GM18867 (cell line): ENCODE results near the gene TMC6.
A peak's percentile ranks its signal among the peaks of the same experiment; 100 is the strongest.
"Not testable (repeated sequence)": the region's sequence is repeated elsewhere in the genome, so short reads cannot be mapped to it uniquely, and the experiment has no call there.

Experiments
- ATAC-seq: cut with Tn5 transposase; IDR thresholded peaks from one replicate; pipeline ENCODE4 v1.9.1; 2021; ENCODE audit warnings: mild to moderate bottlenecking, moderate library complexity; ENCODE audit not compliant: unreplicated experiment

The TMC6 gene

DNA sequence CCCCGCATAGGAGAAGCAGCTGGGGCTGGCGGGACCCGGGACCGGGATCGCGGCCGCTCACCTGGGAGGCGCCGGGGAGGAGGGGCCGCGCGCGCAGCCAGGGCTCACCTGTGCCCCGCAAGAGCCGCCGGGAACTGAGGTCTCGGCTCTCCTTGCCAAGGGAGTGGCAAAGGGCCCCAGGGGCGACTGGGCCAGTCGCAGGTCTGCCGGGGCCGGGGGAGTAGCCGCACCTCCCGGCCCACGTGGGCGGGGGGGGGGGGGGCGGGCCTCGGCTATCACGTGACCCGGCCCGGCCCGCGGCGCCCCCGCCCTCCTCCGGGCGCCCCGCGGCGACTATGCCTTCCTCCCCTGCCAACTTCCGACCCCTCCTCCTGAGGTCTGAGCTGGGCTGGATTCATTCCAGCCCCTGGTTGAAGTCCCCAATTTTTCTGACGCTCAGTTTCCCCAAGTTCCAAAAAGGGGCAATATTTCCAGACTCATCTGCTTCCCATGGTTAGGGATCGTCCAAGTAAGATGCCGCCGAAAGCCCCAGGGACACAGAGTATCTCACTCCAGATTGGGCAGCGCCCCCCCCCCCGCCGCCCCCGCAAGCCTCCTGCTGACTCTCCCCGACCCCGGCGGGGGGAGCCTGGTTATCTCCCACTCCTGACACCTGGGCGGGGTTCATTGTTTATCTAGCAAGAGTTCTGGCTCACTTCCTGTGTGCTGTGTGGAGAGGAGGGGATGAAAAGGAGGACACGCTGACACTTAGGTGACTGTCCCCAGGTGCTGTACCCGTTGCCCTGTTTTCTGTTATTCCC lies at the start of gene TMC6:
TSS of gene TMC6 (minus strand) at position 205 of the 800 bp plus-strand sequence. CDS start 1,923 bp downstream, outside the sequence.
- no peak for ATAC-seq

- peak; percentile 39 for ATAC-seq
Measured at GRCh38 chr17:78176548-78177025, 48.0 kb upstream of the TMC6 start.

DNA sequence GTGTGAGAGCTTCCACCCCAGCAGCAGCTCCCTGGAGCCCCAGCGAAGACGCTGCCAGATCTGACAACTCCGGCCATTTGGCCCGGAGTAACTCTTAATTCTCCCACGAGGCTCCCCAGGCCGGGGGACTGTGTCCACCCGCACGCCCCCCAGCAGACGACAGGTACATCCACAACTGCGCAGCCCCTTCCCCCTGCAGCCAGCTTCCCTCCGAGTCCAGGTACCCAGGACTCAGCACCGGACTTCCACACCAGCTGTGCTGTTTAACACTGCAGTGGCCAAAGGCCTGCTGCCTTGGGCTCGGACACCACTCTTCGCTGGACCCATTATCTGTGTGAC lies 47.1 kb upstream of the TMC6 start:
- ATAC-seq = no peak

- ATAC-seq = no peak
Measured at GRCh38 chr17:78174870-78175642, 46.5 kb upstream of the TMC6 start.

DNA sequence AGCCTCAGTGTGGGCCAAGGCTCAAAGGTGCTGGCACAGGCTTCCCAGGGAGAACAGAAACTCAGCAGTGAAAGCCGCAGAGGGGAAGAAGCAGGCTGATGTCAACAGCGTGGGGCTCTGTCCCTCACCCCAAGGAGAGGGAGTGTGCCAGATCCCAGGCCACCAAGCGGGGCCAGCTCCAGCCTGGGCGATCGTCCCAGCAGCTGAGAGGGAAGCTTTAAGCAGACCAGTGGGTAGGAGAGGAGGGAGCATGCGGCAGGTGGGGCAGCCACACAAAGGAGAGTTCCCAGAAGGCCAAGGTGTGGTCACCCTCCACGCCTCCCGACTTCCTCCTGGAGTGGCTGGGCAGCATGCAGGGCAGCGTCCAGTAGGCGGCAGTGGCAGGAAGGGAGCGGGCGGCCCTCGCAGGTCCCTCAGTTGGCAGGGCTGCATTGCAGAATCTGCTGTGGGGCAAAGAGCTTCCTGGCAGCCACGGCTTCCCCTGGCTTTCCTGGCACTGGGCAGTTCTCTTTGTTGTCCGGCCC lies 45.9 kb upstream of the TMC6 start:
- ATAC-seq = no peak

DNA sequence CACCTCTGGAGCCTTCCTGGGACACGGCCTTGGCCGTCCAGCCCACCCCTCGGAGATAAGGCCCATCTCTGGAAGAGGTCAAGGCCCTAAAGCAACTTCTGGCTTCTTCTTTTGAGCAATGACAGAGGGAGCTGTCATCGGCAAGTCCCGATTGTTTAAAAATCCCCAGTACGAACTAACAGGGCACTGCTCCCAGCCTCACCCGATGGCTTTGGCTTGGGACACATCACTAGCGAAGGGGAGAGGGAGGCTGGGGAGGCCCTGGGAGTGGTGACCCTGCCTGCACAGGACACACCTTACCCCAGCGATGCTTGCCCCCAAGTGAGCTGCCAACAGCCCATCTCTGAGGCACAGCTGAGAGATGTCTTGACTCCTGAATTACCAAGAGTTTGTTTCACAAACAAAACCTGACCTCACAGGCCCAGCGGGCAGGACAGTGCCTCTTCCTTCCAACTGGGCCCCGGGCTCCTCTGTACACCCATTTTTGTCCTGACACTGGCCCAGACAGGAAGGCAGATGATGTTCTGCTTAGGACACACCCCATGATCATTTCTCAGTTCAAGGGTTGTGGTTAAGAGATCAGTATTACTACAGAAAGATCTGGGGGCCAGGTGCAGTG lies 44.7 kb upstream of the TMC6 start:
- ATAC-seq = peak; percentile 36

DNA sequence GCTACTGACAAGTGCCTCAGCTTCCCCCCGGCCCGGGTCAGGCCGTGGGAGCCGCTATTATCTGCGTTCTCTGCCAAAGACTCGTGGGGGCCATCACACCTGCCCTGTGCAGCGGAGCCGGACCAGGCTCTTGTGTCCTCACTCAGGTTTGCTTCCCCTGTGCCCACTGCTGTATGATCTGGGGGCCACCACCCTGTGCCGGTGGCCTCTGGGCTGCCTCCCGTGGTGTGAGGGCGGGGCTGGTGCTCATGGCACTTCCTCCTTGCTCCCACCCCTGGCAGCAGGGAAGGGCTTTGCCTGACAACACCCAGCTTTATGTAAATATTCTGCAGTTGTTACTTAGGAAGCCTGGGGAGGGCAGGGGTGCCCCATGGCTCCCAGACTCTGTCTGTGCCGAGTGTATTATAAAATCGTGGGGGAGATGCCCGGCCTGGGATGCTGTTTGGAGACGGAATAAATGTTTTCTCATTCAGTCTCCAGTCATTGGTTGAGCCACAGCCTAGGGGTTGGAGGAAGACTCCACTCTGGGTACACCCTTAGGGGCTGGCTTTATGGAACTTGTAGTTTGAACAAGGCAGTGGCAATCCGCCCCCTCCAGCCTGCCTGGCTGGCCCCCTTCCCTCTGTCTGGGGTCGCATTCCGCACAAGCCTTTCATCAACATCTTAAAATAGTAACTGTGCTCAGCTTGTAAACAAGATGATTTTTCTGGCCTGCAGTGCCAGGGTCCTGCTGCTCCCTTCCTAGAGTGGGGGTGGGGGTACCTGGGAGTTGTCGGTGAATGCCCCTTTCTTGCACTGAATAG lies 43.9 kb upstream of the TMC6 start:
- ATAC-seq = no peak

DNA sequence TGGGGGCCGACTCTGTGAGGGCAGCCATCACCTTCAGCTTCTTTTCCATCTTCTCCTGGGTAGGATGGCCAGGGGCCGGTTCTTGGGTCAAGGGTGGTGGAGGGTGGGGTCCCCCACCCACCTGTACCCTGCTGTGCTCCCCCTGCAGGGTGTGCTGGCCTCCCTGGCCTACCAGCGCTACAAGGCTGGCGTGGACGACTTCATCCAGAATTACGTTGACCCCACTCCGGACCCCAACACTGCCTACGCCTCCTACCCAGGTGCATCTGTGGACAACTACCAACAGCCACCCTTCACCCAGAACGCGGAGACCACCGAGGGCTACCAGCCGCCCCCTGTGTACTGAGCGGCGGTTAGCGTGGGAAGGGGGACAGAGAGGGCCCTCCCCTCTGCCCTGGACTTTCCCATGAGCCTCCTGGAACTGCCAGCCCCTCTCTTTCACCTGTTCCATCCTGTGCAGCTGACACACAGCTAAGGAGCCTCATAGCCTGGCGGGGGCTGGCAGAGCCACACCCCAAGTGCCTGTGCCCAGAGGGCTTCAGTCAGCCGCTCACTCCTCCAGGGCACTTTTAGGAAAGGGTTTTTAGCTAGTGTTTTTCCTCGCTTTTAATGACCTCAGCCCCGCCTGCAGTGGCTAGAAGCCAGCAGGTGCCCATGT lies 43.2 kb upstream of the TMC6 start:
- ATAC-seq = not testable (repeated sequence)

DNA sequence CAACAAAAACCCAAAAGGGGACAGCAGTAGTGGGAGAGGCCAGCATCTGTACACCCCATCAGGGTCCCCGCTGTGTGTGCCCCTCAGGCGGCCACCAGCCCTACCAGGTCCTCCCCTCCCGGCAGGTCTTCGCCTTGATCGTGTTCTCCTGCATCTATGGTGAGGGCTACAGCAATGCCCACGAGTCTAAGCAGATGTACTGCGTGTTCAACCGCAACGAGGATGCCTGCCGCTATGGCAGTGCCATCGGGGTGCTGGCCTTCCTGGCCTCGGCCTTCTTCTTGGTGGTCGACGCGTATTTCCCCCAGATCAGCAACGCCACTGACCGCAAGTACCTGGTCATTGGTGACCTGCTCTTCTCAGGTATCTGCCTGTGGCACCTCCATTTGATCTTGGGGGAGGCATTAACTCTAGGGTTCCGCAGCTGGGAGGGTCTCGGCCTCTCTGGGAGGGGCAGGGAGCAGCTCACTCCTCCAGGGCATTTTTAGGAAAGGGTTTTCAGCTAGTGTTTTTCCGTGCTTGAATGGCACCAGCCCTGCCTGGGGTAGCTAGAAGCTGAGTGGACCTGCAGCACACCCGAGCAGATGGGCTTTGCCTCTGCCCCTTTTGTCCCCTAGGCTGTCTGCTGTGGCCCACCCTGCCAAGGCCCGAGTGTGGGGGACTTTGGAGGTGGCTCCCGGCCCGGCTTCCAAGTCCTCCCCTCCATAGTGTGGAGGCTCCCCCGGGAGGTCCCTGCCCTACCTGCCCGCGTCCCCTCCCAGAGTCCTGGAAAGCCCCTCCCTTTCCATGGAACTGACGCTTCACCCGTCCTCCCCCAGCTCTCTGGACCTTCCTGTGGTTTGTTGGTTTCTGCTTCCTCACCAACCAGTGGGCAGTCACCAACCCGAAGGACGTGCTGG lies 42.4 kb upstream of the TMC6 start:
- ATAC-seq = no peak

DNA sequence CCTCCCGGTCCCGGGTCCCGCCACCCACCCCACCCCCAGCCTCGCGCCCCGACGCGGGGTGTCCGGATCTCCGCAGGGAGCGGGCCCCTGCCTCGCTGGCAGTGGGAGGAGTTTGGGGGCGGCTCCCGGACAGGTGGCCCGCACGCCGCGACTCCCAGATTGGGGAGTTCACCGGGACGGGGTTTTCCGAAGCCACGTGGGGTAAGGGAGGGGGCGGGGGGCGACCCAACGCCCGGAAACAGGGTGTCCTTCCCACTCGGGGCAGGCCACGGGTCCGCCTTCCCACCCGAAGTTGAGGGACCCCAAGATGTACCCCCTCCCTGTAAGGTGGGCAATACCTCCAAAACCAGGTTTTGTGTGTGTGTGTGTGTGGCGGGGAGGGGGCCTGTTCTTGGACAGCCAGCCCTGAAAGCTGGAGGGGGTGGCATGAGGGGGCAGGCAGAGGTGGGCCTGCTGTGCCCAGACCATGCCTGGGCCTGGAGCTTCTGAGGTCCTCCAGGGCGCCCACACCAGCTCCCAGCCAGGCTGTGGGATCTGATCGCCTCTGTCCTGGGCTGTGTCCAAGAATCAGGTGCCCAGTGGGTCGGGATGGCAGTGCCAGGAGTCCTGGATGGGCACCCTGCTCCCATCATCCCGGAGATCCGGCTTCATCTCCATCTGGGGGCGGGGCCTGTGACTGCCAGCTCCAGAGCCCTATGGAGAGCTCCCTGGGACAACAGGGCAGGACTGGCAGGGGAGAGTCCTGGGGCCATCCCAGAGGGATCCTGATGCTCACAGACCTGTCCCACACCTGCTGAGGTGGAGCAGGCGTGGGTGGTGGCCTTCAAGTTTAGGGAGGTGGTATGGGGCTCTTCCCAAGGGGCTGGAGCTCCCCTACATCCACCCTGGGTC lies 40.6 kb upstream of the TMC6 start:
- peak; percentile 11 for ATAC-seq

- ATAC-seq = peak; percentile 55
Measured at GRCh38 chr17:78168242-78168902, 39.8 kb upstream of the TMC6 start, which contains the start of gene SYNGR2. SYNGR2 (plus strand) TSS chr17:78168581; CDS start chr17:78168617, 36 bp downstream.

GRCh38 chr17:78166416-78166815 lies 37.9 kb upstream of the TMC6 start:
- no peak for ATAC-seq

DNA sequence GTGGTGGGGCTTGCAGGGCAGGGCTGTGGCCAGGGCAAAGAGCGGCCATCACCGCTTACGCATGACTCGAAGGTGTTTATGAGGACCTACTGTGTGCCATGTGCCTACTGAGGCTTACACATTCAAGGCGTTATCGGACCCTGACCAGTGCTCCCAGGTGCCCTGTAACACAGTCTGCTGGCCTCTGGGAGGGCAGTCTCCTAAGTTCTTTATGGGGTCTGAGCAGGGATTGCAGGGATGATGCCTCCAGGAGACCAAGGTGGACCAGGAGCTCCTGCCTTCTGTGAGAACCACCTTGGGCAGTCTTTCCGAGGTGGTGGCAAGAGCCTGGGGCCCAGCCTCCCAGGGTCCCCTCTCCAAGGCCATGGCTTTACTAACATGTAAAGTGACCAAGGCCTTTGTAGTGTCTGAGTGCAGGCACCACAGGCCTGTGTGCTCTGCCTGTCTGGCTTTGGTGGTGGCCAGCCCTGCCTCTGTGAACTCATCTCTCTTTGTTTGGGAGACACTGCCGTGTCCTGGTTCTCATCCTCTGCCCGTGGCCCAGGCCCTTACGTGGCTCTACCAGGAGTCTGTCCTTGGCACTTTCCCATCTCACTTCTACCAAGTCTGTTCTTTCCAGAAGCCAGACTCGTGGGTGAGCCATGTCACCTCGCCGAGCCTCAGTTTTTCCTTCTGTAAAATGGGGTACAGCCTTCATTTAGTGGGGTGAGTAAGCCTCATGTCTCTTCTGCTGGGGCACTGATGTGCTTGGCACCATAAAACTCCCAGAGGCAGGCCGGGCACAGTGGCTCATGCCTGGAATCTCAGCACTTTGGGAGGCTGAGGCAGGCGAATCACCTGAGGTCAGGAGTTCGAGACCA lies 36.4 kb upstream of the TMC6 start:
- ATAC-seq = no peak

DNA sequence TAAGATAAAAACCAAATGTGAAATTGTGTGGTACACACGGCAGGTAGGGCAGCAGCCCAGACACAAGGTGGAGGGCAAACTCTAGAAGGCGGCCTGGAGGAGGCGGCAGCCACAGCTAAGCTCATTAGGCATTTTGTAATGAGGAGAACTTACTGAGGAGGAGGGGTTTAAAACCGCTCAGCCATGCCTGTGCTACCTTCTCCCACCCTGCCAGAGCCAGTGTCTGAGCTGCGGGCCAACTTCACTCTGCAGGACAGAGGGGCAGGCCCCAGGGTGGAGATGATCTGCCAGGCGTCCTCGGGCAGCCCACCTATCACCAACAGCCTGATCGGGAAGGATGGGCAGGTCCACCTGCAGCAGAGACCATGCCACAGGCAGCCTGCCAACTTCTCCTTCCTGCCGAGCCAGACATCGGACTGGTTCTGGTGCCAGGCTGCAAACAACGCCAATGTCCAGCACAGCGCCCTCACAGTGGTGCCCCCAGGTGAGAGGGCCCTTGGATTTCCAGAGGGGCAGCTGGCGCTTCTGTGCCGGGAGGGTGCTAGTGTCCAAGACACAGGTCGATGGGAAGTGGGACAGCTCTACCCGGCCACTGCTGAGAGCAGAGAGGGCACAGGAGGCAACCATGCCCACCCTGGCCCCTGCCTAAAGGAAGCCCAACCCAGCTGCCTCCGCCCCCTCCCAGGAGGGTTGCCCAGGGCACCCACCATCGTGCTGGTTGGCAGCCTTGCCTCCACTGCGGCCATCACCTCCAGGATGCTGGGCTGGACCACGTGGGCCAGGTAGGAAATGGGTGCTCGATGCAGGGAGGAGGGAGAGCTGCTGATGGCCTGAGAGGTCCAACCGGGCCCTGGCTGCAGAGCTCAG lies 35.6 kb upstream of the TMC6 start:
- ATAC-seq = no peak

- ATAC-seq = no peak
Measured at GRCh38 chr17:78159575-78160158, 31.1 kb upstream of the TMC6 start.
